GM12864 (cell line): Measurements from ENCODE around the gene RAB29.

Source experiments
- DNase-seq: peaks from one replicate; pipeline ENCODE4 v3.0.0-alpha.2; 2011; ENCODE audit warnings: low read depth
- H3K4me3 ChIP-seq: 2 replicates; pipeline ENCODE4 v1.5.1; 2011; ENCODE audit warnings: mild to moderate bottlenecking, low read depth, low read length, control low read depth
- CTCF ChIP-seq: IDR thresholded peaks from 2 replicates; pipeline ENCODE4 v1.5.1; 2011; ENCODE audit warnings: low read depth, mild to moderate bottlenecking, moderate library complexity, low read length, control low read depth, inconsistent platforms; ENCODE audit errors: missing control alignments

The RAB29 gene

DNA sequence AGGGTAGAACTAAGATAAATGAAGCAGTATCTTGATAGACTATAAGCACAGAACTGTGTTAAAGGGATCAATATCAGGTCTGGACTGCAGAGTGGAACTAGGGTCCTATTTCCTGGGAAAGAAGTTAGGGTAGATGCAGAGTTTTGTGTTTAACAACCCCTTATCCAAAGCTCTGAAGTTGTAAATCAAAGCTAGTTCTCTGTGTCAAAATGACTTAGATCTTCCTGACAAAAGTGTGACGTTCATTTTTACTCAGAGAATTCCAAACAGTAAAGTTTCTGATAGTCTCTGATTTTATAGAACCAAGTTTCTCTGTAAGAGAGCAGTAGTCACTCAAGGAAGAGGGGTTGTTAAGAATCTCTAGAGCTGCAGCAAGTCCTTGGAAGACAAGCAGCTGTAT lies 33.6 kb downstream of the RAB29 start:
- TF ChIP-seq CTCF: no peak

GRCh38 chr1:205739348-205740160 lies 35.7 kb downstream of the RAB29 start:
- no peak for TF ChIP-seq CTCF
- no peak overlapping the region for H3K4me3 ChIP-seq
- DNase-seq: no peak

More for the DNA sequence above, 33.6 kb downstream of the RAB29 start:
- H3K4me3 ChIP-seq: no peak overlapping the region
- DNase-seq: no peak

GRCh38 chr1:205735218-205735617 lies 40.1 kb downstream of the RAB29 start:
- DNase-seq: no peak
- TF ChIP-seq CTCF: no peak
- H3K4me3 ChIP-seq: no peak overlapping the region

GRCh38 chr1:205733438-205734175 lies 41.7 kb downstream of the RAB29 start:
- DNase-seq: no peak
- no peak for TF ChIP-seq CTCF
- no peak overlapping the region for H3K4me3 ChIP-seq

DNA sequence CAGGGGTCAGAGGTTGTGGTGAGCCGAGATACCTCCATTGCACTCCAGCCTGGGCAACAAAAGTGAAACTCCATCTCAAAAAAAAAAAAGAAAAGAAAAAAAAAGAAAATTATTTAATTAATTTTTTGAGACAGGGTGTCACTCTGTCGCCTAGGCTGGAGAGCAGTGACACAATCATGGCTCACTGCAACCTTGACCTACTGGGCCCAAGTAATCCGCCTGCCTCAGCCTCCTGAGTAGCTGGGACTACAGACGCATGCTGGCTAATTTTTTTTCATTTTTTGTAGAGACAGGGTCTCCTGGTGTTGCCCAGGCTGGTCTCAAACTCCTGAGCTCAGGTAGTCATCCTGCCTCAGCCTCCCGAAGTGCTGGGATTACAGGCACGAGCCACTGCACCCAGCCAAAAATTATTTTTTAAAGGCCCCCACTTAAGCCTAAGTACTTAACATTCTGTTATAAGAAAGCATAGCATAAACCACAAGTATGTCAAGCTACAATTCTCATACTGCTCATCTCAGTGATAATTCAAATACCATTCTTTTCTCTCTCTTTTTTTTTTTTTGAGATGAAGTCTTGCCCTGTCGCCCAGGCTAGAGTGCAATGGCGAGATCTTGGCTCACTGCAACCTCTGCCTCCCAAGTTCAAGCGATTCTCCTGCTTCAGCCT lies 45.2 kb downstream of the RAB29 start:
- H3K4me3 ChIP-seq: no peak overlapping the region
- DNase-seq: no peak
- no peak for TF ChIP-seq CTCF

DNA sequence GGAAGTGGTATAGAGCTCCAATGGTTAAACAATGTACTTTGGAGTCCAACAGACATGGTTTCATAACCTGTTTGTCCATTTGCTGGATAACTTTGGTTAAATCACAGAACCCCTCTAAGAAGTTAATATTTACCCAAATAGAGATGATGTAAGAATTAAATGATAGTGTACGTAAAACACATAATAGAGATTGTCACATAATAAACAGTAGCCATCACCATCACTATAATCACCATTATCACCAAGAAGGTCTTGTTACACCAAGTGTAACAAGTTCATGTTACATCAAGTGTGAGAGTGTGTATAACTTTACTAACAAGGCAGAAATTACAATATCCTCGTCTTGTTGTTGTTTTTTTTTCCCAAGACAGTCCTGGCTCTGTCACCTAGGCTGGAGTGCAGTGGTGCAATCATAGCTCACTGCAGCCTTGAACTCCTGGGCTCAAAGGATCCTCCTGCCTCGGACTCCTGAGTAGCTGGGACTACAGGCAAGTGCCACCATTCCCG lies 48.6 kb downstream of the RAB29 start:
- no peak overlapping the region for H3K4me3 ChIP-seq
- DNase-seq: no peak
- TF ChIP-seq CTCF: no peak
